ENCODE results near the gene ITGB1BP2. TPM values are rescaled to one million over a fixed set of nuclear protein-coding genes. Genes with fewer than 3 reads are reported as not detected.
A peak's percentile ranks its signal among the peaks of the same experiment; 100 is the strongest.
"Not testable (repeated sequence)": the region's sequence is repeated elsewhere in the genome, so short reads cannot be mapped to it uniquely, and the experiment has no call there.

The ITGB1BP2 gene
- total and polyA plus RNA-seq, 3 donors from 2014 or later: 2.0 to 12.4 (median 6.1) TPM

DNA sequence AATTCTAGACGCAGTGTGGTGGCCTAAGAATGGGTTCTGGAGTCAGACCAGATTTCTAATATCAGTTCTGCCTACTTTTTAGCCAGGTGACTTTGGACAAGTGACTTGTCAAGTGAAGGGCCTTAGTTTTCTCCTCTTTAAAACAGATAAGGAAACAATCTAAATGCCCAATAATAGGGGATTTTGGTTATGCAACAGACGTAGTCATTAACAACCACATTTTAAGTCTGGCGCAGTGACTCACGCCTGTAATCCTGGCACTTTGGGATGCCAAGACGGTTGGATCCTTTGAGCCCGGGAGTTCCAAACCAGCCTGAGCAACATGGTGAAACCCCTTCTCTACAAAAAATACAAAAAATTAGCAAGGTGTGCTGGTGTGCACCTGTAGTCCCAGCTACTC is 45.5 kb upstream of the ITGB1BP2 start:
- 43 to 67% methylated on average over 3 to 6 of the region's 6 CpGs for WGBS, 2 donors

DNA sequence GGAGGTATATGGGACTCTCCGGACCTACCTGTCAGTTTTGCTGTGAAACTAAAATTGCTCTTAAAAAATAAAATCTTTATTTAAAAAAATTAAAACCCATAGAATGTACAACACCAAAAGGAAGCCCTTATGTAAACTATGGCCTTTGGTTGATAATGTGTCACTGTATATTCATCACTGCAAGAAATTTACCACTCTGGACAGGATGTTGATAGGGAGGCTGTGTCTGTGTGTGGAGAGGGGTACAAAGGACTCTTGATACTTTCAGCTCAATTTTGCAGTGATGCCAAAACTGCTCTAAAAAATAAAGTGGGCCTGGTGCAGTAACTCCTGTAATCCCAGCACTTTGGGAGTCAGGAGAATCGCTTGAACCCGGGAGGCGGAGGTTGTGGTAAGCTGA is 44.7 kb upstream of the ITGB1BP2 start:
- Histone ChIP-seq H3K27me3 (no peaks in the 10 kb centered on the region), H3K4me1 (peaks cover 10% of the 10 kb centered on the region), H3K4me3 (no peak overlapping the region), H3K9me3 (no peaks in the 10 kb centered on the region), H3K27ac (no peak overlapping the region), H3K36me3 (ENCODE audit: low read depth, missing control alignments) (no peaks in the 10 kb centered on the region)
- no peak for DNase-seq
- TF ChIP-seq POLR2A (IDR thresholded peaks at IDR 0.05): no peak
- TF ChIP-seq, protein P1, sequence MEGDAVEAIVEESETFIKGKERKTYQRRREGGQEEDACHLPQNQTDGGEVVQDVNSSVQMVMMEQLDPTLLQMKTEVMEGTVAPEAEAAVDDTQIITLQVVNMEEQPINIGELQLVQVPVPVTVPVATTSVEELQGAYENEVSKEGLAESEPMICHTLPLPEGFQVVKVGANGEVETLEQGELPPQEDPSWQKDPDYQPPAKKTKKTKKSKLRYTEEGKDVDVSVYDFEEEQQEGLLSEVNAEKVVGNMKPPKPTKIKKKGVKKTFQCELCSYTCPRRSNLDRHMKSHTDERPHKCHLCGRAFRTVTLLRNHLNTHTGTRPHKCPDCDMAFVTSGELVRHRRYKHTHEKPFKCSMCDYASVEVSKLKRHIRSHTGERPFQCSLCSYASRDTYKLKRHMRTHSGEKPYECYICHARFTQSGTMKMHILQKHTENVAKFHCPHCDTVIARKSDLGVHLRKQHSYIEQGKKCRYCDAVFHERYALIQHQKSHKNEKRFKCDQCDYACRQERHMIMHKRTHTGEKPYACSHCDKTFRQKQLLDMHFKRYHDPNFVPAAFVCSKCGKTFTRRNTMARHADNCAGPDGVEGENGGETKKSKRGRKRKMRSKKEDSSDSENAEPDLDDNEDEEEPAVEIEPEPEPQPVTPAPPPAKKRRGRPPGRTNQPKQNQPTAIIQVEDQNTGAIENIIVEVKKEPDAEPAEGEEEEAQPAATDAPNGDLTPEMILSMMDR (IDR thresholded peaks at IDR 0.05): no peak
- WGBS, 2 donors: 43 to 73% methylated on average over 4 of the region's 4 CpGs
- intact Hi-C loops (cut with DNase I; ENCODE audit: low total_unique reads): loop anchor here (10.0 kb wide), 1 partner anchor 72 kb away; no protein-coding TSS in a partner anchor

More for the DNA sequence above, 45.5 kb upstream of the ITGB1BP2 start:
- Histone ChIP-seq H3K36me3 (ENCODE audit: low read depth, missing control alignments) (no peaks in the 10 kb centered on the region), H3K4me3 (no peak overlapping the region), H3K27ac (peak overlapping the region in 1 of 2 donors; percentile 87), H3K9me3 (no peaks in the 10 kb centered on the region), H3K27me3 (no peaks in the 10 kb centered on the region), H3K4me1 (peaks cover 10% of the 10 kb centered on the region)
- DNase-seq: no peak
- intact Hi-C loops (cut with DNase I; ENCODE audit: low total_unique reads): loop anchor here (10.0 kb wide), 1 partner anchor 71 kb away; no protein-coding TSS in a partner anchor
- no peak for TF ChIP-seq POLR2A (IDR thresholded peaks at IDR 0.05)
- TF ChIP-seq, protein P1 (IDR thresholded peaks at IDR 0.05): no peak

DNA sequence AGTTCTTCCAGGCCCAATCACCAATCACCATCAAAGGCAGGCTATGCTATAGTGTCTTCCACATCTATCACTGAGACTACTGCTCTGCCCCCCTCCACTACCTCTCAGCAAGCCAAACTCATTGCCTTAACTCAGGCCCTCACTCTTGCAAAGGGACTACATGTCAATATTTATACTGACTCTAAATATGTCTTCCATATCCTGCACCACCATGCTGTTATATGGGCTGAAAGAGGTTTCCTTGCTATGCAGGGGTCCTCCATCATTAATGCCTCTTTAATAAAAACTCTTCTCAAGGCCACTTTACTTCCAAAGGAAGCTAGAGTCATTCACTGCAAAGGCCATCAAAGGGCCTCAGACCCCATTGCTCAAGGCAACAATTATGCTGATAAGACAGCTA is 32.9 kb upstream of the ITGB1BP2 start:
- H3K4me1 ChIP-seq; DNase-seq; H3K9me3 ChIP-seq; H3K36me3 ChIP-seq (ENCODE audit: low read depth, missing control alignments); H3K4me3 ChIP-seq; intact Hi-C loops (cut with DNase I; ENCODE audit: low total_unique reads); H3K27ac ChIP-seq; H3K27me3 ChIP-seq: not testable (repeated sequence)

DNA sequence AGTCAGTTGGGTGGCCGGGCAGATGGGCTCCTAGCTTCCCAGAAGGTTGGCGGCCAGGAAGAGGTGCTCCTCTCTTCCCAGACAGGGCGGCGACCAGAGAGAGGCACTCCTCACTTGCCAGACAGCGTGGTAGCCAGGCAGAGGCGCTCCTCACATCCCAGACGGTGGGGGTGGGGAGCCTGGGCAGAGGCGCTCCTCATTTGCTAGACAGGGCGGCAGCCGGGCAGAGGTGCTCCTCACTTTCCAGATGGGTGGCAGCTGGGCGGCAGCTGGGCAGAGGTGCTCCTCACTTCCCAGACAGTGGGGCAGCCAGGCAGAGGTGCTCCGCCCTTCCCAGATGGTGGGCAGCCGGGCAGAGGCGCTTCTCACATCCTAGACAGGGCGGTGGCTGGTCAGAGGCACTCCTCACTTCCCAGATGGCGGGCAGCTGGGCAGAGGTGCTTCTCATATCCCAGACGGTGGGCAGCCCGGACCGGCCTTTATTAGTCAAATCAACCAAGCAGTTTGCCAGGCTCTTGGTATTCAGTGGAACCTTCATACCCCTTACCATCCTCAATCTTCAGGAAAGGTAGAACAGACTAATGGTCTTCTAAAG is 31.7 kb upstream of the ITGB1BP2 start:
- no peaks in the 10 kb centered on the region for H3K36me3 ChIP-seq (ENCODE audit: low read depth, missing control alignments)
- H3K9me3 ChIP-seq: no peaks in the 10 kb centered on the region
- H3K27me3 ChIP-seq: no peaks in the 10 kb centered on the region
- intact Hi-C loops (cut with DNase I; ENCODE audit: low total_unique reads): no loop called here
- no peak overlapping the region for H3K4me3 ChIP-seq
- no peak for DNase-seq
- no peaks in the 10 kb centered on the region for H3K4me1 ChIP-seq
- H3K27ac ChIP-seq: no peak overlapping the region
- no peak for TF ChIP-seq POLR2A (IDR thresholded peaks at IDR 0.05)
- WGBS, 2 donors: 92% methylated on average over 19 of the region's 19 CpGs; no CpG with 5 or more reads in 1 of the 2 donors

DNA sequence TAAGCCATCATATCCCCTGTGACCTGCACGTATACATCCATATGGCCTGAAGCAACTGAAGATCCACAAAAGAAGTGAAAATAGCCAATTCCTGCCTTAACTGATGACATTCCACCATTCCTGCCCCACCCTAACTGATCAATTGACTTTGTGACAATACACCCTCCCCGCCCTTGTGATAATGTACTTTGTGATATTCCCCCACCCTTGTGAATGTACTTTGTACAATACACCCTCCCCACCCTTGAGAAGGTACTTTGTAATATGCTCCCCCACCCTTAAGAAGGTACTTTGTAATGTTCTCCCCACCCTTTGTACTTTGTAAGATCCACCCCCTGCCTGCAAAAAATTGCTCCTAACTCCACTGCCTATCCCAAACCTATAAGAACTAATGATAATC is 29.2 kb upstream of the ITGB1BP2 start:
- intact Hi-C loops (cut with DNase I; ENCODE audit: low total_unique reads); H3K9me3 ChIP-seq; H3K27me3 ChIP-seq; H3K27ac ChIP-seq; H3K4me3 ChIP-seq; H3K4me1 ChIP-seq; H3K36me3 ChIP-seq (ENCODE audit: low read depth, missing control alignments); DNase-seq: not testable (repeated sequence)
- 98 to 100% methylated on average over 2 of the region's 2 CpGs for WGBS, 2 donors

DNA sequence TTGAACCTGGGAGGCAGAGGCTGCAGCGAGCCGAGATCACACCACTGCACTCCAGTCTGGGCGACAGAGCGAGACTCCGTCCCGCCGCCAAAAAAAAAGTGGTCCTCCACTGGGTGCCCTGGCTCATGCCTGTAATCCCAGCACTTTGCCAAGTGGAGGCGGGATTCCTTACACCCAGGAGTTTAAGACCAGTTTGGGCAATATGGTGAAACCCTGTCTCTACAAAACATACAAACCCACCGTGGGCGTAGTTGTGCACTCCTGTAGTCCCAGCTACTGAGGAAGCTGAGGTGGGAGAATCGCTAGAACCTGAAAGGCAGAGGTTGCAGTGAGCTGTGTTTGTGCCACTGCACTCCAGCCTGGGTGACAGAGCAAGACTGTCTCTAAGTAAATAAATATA is 20.2 kb upstream of the ITGB1BP2 start:
- H3K27me3 ChIP-seq; H3K36me3 ChIP-seq (ENCODE audit: low read depth, missing control alignments): not testable (repeated sequence)
- WGBS, 2 donors: 92% methylated on average over 10 of the region's 11 CpGs; no CpG with 5 or more reads in 1 of the 2 donors

More for the DNA sequence above, 20.2 kb upstream of the ITGB1BP2 start:
- H3K27ac ChIP-seq; DNase-seq; H3K4me1 ChIP-seq; H3K4me3 ChIP-seq; H3K9me3 ChIP-seq; intact Hi-C loops (cut with DNase I; ENCODE audit: low total_unique reads): not testable (repeated sequence)

All from testis (tissue), 3 donors.